ENCODE data around the gene GALNTL6.

Gene GALNTL6

GRCh38 chr4:171889681-171890080 is 76.5 kb downstream of the GALNTL6 start:
- DNase-seq: no peak

- no peak for DNase-seq
Observed at GRCh38 chr4:171891038-171891437, 77.8 kb downstream of the GALNTL6 start.

GRCh38 chr4:171896426-171896825 is 83.2 kb downstream of the GALNTL6 start:
- no peak for DNase-seq

GRCh38 chr4:171919314-171919713 is 106.1 kb downstream of the GALNTL6 start:
- no peak for DNase-seq

- DNase-seq: no peak
Observed at GRCh38 chr4:171920901-171921300, 107.7 kb downstream of the GALNTL6 start.

- no peak for DNase-seq
Observed at GRCh38 chr4:171924746-171925376, 111.7 kb downstream of the GALNTL6 start.

GRCh38 chr4:171928336-171928735 is 115.1 kb downstream of the GALNTL6 start:
- DNase-seq: no peak

GRCh38 chr4:171929477-171929876 is 116.3 kb downstream of the GALNTL6 start:
- no peak for DNase-seq

GRCh38 chr4:171929907-171930306 is 116.7 kb downstream of the GALNTL6 start:
- no peak for DNase-seq

- no peak for DNase-seq
Observed at GRCh38 chr4:171932238-171932637, 119.0 kb downstream of the GALNTL6 start.

- DNase-seq: no peak
Observed at GRCh38 chr4:171940656-171941055, 127.5 kb downstream of the GALNTL6 start.

GRCh38 chr4:171947400-171947799 is 134.2 kb downstream of the GALNTL6 start:
- DNase-seq: no peak

GRCh38 chr4:171948038-171948437 is 134.8 kb downstream of the GALNTL6 start:
- no peak for DNase-seq

- DNase-seq: no peak
Observed at GRCh38 chr4:171954650-171955049, 141.4 kb downstream of the GALNTL6 start.

GRCh38 chr4:171956678-171957077 is 143.5 kb downstream of the GALNTL6 start:
- DNase-seq: no peak

- DNase-seq: no peak
Observed at GRCh38 chr4:171962110-171962509, 148.9 kb downstream of the GALNTL6 start.

GRCh38 chr4:171966356-171966755 is 153.2 kb downstream of the GALNTL6 start:
- no peak for DNase-seq

- DNase-seq: no peak
Observed at GRCh38 chr4:171978216-171978615, 165.0 kb downstream of the GALNTL6 start.

- DNase-seq: no peak
Observed at GRCh38 chr4:171979461-171979860, 166.3 kb downstream of the GALNTL6 start.

GRCh38 chr4:171981185-171981584 is 168.0 kb downstream of the GALNTL6 start:
- DNase-seq: no peak

- DNase-seq: no peak
Observed at GRCh38 chr4:171983935-171984805, 171.0 kb downstream of the GALNTL6 start.

- no peak for DNase-seq
Observed at GRCh38 chr4:171985129-171985528, 171.9 kb downstream of the GALNTL6 start.

GRCh38 chr4:171993247-171993646 is 180.0 kb downstream of the GALNTL6 start:
- no peak for DNase-seq

GRCh38 chr4:172007889-172008288 is 194.7 kb downstream of the GALNTL6 start:
- DNase-seq: no peak

All from NCI-H1092 (cell line).